OCI-M2 (cell line): ENCODE data around the gene SPON2.
"Not testable (repeated sequence)": the region's sequence is repeated elsewhere in the genome, so short reads cannot be mapped to it uniquely, and the experiment has no call there.

Experiments
- DNase-seq: peaks from one replicate; lab custom pipeline; 2025; ENCODE audit not compliant: unreplicated experiment; lab: John Stamatoyannopoulos, UW

Gene SPON2

DNA sequence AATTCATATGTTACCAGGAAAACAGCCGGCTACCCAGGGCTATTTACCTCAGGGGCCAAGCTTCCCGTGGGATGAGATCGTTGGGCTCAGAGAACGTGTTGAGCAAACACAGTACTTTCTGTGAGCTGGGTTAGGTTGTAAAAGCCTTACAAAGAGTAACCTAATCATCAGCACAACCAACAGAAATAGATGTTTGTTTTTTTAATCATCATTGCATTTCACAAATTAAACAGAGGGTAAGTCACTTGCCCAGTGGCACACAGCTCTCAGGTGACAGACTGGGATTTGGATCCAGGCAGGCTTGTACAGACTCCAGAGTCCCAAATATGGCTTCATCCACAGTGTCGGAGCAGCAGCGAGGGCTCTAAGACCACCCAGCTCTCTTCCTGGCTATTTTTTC, 20.1 kb downstream of the SPON2 start:
- DNase-seq = no peak

DNA sequence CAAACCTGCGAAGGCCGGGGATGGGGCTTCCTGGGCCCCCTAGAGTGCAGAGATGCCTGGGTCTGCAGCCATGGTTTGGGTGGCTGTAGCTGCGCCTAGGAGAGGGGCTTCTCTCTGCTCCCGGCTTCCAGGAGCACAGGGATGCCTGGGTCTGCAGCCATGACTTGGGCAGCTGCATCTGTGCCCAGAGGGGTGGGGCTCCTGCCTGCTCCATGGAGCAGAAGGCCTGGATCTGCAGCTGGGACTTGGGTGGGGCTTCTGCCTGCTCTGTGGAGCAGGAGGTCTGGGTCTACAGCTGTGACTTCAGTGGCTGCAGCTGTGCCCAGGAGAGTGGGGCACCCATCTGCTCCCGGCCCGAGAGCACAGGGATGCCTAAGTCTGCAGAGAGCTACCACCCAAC, 20.8 kb downstream of the SPON2 start:
- DNase-seq = no peak

DNA sequence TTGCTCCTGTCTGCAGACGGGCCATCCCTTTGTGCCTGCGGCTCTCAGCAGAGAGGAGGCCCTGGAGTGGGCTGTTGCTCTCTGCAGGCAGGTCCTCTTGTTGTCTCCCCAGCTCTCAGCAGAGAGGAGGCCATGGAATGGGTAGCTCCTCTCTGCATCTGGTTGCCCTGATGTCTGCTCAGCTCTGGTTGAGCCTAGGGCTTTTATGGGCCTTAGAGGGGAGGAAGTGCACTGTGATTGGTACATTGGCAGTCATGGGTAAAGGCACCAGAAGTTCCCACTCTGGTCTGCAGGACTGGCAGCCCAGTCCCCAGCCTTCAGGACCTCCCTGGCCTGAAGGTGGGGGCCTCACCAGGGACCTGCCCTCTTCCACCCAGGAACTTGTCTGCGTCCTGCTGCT, 21.5 kb downstream of the SPON2 start:
- no peak for DNase-seq

DNA sequence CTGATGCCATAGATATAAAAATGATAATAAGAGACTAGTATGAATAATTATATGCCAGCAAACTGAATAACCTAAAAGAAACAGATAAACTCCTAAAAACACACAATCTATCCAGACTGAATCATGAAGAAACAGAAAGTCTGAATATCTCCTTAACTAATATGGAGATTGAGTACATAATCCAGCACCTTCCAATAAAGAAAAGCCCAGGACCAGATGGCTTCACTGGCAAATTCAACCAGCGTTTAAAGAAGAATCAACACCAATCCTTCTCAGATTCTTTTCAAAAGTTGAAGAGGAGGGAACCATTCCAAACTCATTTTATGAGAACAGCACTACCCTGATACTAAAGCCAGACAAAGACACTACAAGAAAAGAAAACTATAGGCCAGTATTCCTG, 32.5 kb downstream of the SPON2 start:
- no peak for DNase-seq

DNA sequence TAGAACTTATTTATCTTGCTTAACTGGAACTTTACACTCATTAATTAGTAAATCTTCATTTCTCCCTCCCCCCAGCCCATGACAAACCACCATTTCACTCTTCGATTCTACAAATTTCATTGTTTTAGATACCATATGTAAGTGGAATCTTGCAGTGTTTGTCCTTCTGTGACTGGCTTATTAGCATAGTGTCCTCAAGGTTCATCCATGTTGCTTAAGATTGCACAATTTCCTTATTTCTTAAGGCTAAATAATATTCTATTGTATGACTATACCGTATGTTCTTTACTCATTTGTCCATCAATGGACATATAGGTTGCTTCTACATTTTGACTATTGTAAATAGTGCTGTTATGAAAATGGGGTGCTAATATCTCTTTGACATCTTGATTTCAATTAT, 34.5 kb downstream of the SPON2 start:
- DNase-seq = no peak

DNA sequence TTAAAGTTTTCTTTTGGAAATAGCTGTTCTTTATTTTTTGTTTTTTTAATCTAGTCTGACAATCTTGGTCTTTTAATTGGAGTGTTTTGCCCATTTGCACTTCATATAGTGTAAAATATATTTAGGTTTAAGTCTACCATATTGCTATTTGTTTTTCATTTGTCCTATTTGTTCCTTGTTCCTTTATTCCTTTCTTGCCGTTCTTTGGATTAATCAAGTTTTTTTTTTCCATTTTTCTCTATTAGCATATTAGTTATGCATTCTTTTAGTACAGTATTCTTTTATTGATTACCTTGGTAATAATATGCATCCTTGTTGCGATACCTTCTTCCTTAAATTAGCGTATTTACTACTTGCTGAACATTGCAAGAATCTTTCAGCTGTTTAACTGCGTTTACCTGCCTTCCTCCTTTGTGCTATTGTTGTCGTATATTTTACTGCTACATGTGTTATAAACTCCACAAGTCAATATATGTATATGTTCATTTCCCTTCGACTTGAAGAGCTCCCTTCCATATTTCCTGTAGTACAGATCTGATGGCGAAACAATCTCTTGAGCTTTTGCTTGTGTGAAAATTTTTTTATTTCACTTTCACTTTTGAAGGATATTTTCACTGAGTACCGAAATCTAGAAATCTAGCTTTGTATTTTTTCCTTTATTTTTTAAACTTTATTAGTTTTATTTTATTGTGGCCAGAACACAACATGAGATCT, 35.2 kb downstream of the SPON2 start:
- DNase-seq = no peak

- no peak for DNase-seq
These were observed 36.3 kb downstream of the SPON2 start for GRCh38 chr4:1136048-1136447.

DNA sequence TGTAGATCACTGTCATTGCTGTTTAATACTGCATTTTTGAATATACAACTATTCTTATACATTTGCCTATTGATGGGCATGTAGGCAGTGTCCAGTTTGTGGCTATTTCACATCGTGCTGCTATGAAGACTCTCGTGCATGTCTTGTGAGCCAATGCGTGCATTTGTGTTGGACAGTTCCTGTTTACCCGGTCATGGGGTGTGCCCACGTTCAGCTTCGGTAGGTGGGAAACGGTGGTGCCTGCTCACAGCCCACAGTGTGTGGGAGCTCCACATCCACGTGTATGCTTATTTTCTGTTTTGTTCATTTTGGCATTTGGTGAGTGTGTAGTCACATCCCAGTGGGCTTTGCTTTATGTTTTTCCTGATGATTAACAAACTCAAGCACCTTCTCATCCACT, 39.4 kb downstream of the SPON2 start:
- no peak for DNase-seq

DNA sequence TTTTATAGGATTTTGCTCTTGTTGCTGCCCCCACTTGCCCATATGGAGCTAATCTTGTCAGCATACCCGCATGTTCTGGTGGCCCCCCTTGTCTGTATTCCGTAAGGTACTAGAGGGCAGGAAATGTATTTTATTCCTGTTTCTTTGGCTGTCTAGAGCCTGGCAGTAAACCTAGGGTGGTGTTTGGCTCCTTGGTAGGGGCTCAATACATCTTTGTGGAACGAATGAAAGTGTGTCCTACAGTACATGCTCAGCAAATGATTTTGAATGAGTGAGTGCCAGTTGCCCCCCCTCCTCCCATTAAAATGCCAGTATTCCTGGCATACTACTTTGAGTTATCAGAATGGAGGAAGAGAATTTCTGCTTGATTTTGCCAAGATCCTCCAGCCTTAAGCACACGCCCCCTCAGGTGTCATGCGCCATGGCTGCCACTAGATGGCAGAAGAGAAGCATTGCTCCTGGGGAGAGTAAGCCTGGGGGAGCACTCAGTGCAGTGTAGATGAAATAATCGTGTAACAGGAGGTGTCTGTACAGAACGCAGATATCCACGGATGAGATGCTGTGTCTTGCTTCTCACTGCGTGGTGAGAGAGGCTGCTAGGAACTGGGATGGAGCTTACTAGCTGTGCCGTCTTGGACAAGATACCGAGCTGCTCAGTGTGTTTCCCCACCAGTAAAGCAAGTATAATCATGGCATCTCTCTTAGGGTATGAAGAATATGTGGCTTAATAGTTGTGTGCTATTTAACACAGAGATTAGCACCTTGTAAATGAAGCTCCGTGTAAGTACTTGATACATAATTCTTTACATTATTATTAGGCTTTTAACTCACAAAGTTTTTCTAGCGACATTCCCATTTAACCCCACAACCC, 41.8 kb downstream of the SPON2 start:
- DNase-seq = peak; percentile 1

- no peak for DNase-seq
These were observed 45.9 kb downstream of the SPON2 start for GRCh38 chr4:1126506-1126905.

DNA sequence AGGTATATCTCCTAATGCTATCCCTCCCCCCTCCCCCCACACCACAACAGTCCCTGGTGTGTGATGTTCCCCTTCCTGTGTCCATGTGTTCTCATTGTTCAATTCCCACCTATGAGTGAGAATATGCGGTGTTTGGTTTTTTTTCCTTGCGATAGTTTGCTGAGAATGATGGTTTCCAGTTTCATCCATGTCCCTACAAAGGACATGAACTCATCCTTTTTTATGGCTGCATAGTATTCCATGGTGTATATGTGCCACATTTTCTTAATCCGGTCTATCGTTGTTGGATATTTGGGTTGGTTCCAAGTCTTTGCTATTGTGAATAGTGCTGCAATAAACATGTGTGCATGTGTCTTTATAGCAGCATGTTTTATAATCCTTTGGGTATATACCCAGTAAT, 46.9 kb downstream of the SPON2 start:
- not testable (repeated sequence) for DNase-seq

DNA sequence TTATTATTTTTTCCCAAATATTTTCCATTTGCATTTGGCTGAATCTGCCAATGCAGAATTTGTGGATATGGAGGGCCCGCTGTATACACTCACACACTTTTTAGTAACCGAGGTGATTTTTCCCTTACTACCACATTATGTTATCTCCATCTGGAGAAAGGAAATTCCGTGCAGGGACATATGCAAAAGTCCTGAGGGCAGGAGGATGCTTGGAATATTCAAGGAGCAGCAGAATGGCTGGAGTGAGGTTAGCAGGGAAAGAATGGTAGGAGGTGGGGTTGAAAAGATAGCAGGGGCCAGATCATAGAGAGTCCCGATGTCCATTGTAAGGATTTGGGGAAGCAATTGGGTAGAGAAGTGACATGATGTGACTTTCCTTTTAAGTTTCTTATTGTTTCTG, 47.6 kb downstream of the SPON2 start:
- no peak for DNase-seq

- no peak for DNase-seq
These were observed 49.9 kb downstream of the SPON2 start for GRCh38 chr4:1122505-1122904.
